ENCODE data around the gene OTOP3.

Gene OTOP3

GRCh38 chr17:74917430-74917829, 18.3 kb upstream of the OTOP3 start:
- TF ChIP-seq CREB1 (IDR thresholded peaks at IDR 0.05; ENCODE audit: low read depth) (no peak), CEBPB (IDR thresholded peaks at IDR 0.05) (no peak), TAF1 (IDR thresholded peaks at IDR 0.05; ENCODE audit: low read depth) (no peak)
- TF ChIP-seq, protein P1, sequence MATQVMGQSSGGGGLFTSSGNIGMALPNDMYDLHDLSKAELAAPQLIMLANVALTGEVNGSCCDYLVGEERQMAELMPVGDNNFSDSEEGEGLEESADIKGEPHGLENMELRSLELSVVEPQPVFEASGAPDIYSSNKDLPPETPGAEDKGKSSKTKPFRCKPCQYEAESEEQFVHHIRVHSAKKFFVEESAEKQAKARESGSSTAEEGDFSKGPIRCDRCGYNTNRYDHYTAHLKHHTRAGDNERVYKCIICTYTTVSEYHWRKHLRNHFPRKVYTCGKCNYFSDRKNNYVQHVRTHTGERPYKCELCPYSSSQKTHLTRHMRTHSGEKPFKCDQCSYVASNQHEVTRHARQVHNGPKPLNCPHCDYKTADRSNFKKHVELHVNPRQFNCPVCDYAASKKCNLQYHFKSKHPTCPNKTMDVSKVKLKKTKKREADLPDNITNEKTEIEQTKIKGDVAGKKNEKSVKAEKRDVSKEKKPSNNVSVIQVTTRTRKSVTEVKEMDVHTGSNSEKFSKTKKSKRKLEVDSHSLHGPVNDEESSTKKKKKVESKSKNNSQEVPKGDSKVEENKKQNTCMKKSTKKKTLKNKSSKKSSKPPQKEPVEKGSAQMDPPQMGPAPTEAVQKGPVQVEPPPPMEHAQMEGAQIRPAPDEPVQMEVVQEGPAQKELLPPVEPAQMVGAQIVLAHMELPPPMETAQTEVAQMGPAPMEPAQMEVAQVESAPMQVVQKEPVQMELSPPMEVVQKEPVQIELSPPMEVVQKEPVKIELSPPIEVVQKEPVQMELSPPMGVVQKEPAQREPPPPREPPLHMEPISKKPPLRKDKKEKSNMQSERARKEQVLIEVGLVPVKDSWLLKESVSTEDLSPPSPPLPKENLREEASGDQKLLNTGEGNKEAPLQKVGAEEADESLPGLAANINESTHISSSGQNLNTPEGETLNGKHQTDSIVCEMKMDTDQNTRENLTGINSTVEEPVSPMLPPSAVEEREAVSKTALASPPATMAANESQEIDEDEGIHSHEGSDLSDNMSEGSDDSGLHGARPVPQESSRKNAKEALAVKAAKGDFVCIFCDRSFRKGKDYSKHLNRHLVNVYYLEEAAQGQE (IDR thresholded peaks at IDR 0.05; ENCODE audit: low read depth) = no peak

DNA sequence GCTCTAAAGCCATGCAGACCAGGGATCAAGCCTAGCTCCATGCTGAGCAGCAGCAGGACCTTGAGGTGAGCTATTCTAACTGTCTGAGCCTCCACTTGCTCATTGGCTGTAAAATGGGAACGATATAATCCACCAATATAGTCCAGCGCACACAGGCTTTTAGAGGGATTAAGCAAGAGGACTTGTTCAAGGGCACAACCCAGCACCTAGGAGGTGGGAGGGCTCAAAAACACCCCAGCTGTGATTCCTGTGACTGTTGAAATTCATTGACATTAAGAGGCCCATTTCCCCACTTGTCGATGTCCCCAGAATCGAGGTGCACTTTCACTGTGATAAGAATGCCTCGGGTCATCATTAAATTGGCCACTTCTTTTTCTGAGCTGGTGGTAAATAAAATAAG, 16.8 kb upstream of the OTOP3 start:
- TF ChIP-seq ZBTB7A (IDR thresholded peaks at IDR 0.05; ENCODE audit: low read depth) = no peak
- TF ChIP-seq, protein P2, sequence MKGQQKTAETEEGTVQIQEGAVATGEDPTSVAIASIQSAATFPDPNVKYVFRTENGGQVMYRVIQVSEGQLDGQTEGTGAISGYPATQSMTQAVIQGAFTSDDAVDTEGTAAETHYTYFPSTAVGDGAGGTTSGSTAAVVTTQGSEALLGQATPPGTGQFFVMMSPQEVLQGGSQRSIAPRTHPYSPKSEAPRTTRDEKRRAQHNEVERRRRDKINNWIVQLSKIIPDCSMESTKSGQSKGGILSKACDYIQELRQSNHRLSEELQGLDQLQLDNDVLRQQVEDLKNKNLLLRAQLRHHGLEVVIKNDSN (IDR thresholded peaks at IDR 0.05) = no peak
- no peak for TF ChIP-seq NFIC (IDR thresholded peaks at IDR 0.05)
- no peak for TF ChIP-seq FOXM1 (IDR thresholded peaks at IDR 0.05; ENCODE audit: borderline replicate concordance, low read depth)
- no peak for TF ChIP-seq CREB1 (IDR thresholded peaks at IDR 0.05; ENCODE audit: low read depth)
- TF ChIP-seq EGR1 (IDR thresholded peaks at IDR 0.05) = no peak
- no peak for TF ChIP-seq YY1 (IDR thresholded peaks at IDR 0.05; ENCODE audit: low read depth)
- TF ChIP-seq, protein P1 (IDR thresholded peaks at IDR 0.05; ENCODE audit: low read depth) = no peak
- no peak for TF ChIP-seq CEBPB (IDR thresholded peaks at IDR 0.05)
- no peak for TF ChIP-seq TAF1 (IDR thresholded peaks at IDR 0.05; ENCODE audit: low read depth)

DNA sequence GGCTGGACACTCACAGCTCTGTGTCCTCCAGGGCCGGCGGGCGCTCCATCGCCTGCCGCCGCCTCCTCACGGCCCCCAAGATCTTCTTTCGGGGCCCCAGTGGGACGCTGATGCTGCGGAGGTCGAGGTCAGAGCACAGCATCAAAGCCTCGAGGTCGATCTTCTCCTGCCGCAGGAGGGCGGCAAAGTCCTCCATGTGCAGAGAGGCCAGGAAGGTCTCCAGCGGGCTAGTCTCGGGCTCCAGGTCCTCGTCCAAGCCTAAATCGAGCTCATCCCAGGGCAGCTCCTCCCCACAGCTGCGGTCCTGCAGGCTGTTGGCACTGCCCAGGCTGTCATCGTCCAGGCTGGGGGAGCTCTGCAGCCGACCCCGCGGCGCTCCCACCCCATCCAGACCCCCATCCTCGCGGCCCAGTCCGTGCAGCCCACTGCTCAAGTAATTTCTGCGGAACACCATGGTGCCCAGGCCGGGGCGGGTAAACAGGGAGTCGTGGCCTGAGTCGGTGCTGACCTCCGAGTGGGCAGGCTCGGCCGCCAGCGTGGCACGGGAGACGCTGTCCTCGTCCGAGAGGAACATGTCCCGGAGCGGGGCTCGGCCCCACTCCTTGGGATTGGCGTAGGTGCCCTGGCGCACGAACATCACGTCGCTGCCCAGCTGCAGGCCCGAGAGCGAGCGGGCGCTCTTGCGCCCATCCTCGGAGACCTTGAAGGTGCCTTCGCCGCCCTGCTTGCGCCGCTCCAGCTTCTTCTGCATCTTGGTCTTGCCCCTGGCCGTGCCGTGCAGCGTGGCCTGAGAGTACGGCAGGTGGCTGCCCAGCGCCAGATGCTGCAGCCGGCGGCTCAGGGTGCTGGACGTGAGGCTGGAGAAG, 16.0 kb upstream of the OTOP3 start:
- no peak for TF ChIP-seq TEAD4 (IDR thresholded peaks at IDR 0.05)
- no peak for TF ChIP-seq CREB1 (IDR thresholded peaks at IDR 0.05; ENCODE audit: low read depth)
- TF ChIP-seq, protein P2 (IDR thresholded peaks at IDR 0.05) = no peak
- TF ChIP-seq EGR1 (IDR thresholded peaks at IDR 0.05) = no peak
- TF ChIP-seq EP300 (IDR thresholded peaks at IDR 0.05; ENCODE audit: borderline replicate concordance) = no peak
- TF ChIP-seq, protein P3, sequence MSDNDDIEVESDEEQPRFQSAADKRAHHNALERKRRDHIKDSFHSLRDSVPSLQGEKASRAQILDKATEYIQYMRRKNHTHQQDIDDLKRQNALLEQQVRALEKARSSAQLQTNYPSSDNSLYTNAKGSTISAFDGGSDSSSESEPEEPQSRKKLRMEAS (IDR thresholded peaks at IDR 0.05) = no peak
- no peak for TF ChIP-seq NFIC (IDR thresholded peaks at IDR 0.05)

DNA sequence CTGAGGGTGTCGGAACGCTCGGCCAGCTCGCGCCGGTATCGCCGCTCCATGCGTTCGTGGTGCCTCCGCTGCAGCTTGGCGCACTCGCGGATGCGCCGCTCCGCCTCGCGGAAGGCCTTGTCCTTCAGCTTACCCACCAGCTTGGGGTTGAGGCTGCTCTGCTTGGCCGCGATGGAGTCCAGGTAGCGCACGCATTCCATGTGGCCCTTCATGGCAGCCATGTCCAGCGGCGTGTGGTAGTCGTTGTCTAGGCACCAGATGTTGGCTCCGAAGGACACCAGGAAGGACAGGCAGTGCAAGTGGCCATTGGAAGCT, 15.4 kb upstream of the OTOP3 start:
- TF ChIP-seq YY1 (IDR thresholded peaks at IDR 0.05; ENCODE audit: low read depth) (no peak), RAD21 (IDR thresholded peaks at IDR 0.05; ENCODE audit: low read depth) (no peak), TEAD4 (IDR thresholded peaks at IDR 0.05) (no peak), TAF1 (IDR thresholded peaks at IDR 0.05; ENCODE audit: low read depth) (no peak), EP300 (IDR thresholded peaks at IDR 0.05; ENCODE audit: borderline replicate concordance) (no peak), EGR1 (IDR thresholded peaks at IDR 0.05) (no peak), NFIC (IDR thresholded peaks at IDR 0.05) (no peak), FOXM1 (IDR thresholded peaks at IDR 0.05; ENCODE audit: borderline replicate concordance, low read depth) (no peak), CEBPB (IDR thresholded peaks at IDR 0.05) (no peak), CREB1 (IDR thresholded peaks at IDR 0.05; ENCODE audit: low read depth) (no peak), TCF12 (IDR thresholded peaks at IDR 0.05; ENCODE audit: low read depth) (no peak), ZBTB7A (IDR thresholded peaks at IDR 0.05; ENCODE audit: low read depth) (no peak)
- TF ChIP-seq, protein P2 (IDR thresholded peaks at IDR 0.05) = no peak
- TF ChIP-seq, protein P3 (IDR thresholded peaks at IDR 0.05) = no peak
- TF ChIP-seq, protein P1 (IDR thresholded peaks at IDR 0.05; ENCODE audit: low read depth) = no peak

Measured in Ishikawa (cell line).